SK-N-MC (cell line): ENCODE results near the gene KRT6C.

Experiments used
- EZH2 ChIP-seq: fragments of 200-600 bp; sonication (generic); IDR thresholded peaks from one replicate; pipeline ENCODE4 v1.6.1; 2017; ENCODE audit warnings: antibody characterized with exemption
- POLR2AphosphoS5 ChIP-seq: IDR thresholded peaks from 2 replicates; pipeline ENCODE4 v1.6.1; 2012; ENCODE audit warnings: mild to moderate bottlenecking, low read depth, low read length, borderline replicate concordance

DNA sequence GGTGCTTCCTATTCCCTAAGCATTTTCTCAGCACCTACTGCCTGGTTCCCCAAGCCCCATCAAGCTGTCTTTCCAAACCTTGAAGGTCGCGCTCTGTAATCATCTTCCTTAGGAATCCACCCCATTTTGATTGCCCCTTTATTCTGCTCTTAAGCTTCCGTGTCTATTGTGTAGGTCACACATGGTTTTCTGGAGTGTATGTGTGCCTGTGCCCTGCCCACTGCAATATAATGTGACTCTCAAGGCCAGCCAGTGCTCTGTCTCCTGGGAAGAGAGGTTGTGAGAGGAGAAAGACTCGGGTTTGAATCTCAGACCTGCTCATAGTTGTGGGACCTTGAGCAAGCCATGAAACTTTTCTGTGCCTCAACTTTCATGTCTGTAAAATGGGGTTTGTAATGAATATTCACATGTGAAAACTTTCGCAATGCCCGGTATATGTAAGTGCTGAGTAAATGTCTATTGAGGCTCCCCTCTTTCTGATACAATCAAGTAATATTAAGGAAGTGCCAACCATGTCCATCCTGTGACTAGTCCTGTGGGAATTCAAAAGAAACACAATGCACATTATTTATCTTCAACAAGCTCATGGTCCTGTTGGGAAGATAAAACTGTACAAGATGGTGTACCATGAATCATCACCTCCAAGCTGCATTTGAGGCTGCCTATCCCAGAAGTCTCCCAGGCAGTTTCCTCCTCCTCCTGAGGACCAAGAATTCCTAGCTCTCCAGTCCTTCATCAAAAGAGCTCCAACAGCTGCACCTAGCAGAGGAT lies 38.7 kb downstream of the KRT6C start:
- TF ChIP-seq EZH2 (no peak), POLR2AphosphoS5 (no peak)
